ENCODE results near the gene KLK4. TPM values are rescaled to one million over a fixed set of nuclear protein-coding genes. Genes with fewer than 3 reads are reported as not detected.

The KLK4 gene
- total and polyA plus RNA-seq, 10 of the 15 experiments (the other 5 are each of a cell fraction or from before 2014, with no cell fraction given) = 0.06 to 0.31 TPM; not detected in 8

DNA sequence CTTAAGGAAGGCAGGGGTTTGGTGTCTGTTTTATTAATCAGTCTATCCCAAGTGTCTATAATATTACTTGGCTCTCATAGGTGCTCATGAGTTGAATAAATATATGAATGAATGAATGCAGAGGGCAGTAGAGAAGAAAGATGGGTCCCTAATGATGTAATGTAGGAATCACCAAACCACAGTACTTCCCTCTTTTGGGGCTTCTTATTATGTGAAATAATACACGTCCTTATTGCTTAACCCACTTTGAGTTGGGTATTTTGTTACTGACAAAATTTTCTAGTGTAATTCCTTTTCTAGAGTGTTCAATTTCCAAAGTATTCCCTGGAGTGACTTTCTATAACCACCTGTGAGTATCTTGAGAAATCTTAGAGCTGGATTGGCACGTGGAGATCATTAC is 28.4 kb upstream of the KLK4 start:
- Histone ChIP-seq H3K9ac (ENCODE audit: control insufficient read depth, insufficient read depth, low read length) (no peak overlapping the region), H3K4me2 (ENCODE audit: control insufficient read depth, insufficient read depth) (no peak overlapping the region), H3K4me3 (no peak overlapping the region), H4K20me1 (ENCODE audit: control insufficient read depth, insufficient read depth) (no peaks in the 10 kb centered on the region), H3K4me1 (ENCODE audit: control insufficient read depth, insufficient read depth, low read length) (no peaks in the 10 kb centered on the region), H3K36me3 (ENCODE audit: control insufficient read depth in 2 of 2, insufficient read depth in 2 of 2, low read length in 1 of 2) (no peaks in the 10 kb centered on the region), H3K79me2 (ENCODE audit: control insufficient read depth, insufficient read depth, low read length) (no peaks in the 10 kb centered on the region), H2AFZ (ENCODE audit: control insufficient read depth, low read depth, low read length) (no peak overlapping the region), H3K9me3 (replicated peaks; ENCODE audit: control insufficient read depth, insufficient read depth, low read length) (no peaks in the 10 kb centered on the region), H3K27me3 (replicated peaks in 1 of 2; ENCODE audit: control insufficient read depth in 2 of 2, insufficient read depth in 2 of 2, low read length in 1 of 2) (no peaks in the 10 kb centered on the region), H3K27ac (ENCODE audit: control insufficient read depth, insufficient read depth) (no peak overlapping the region)
- ATAC-seq = no peak
- intact Hi-C loops (cut with micrococcal nuclease; ENCODE audit: unreplicated experiment) (no loop called here), in situ Hi-C loops (cut with MboI) (loop anchor here (10.0 kb wide), 1 partner anchor 155 kb away; no protein-coding TSS in a partner anchor)
- POLR2A ChIA-PET = no interaction called here
- no peak for TF ChIP-seq TCF3 (IDR thresholded peaks at IDR 0.05; ENCODE audit: borderline replicate concordance, insufficient read depth, low read depth, low read length)
- no peak for TF ChIP-seq SRF (IDR thresholded peaks at IDR 0.05; ENCODE audit: low read depth in 2 of 2, low read length in 2 of 2)
- no peak for TF ChIP-seq SUPT20H (IDR thresholded peaks at IDR 0.05; ENCODE audit: borderline replicate concordance, control insufficient read depth, low read depth, low read length)
- TF ChIP-seq, protein P1, sequence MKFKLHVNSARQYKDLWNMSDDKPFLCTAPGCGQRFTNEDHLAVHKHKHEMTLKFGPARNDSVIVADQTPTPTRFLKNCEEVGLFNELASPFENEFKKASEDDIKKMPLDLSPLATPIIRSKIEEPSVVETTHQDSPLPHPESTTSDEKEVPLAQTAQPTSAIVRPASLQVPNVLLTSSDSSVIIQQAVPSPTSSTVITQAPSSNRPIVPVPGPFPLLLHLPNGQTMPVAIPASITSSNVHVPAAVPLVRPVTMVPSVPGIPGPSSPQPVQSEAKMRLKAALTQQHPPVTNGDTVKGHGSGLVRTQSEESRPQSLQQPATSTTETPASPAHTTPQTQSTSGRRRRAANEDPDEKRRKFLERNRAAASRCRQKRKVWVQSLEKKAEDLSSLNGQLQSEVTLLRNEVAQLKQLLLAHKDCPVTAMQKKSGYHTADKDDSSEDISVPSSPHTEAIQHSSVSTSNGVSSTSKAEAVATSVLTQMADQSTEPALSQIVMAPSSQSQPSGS (IDR thresholded peaks at IDR 0.05; ENCODE audit: low read length) = no peak
- TF ChIP-seq, protein P2, sequence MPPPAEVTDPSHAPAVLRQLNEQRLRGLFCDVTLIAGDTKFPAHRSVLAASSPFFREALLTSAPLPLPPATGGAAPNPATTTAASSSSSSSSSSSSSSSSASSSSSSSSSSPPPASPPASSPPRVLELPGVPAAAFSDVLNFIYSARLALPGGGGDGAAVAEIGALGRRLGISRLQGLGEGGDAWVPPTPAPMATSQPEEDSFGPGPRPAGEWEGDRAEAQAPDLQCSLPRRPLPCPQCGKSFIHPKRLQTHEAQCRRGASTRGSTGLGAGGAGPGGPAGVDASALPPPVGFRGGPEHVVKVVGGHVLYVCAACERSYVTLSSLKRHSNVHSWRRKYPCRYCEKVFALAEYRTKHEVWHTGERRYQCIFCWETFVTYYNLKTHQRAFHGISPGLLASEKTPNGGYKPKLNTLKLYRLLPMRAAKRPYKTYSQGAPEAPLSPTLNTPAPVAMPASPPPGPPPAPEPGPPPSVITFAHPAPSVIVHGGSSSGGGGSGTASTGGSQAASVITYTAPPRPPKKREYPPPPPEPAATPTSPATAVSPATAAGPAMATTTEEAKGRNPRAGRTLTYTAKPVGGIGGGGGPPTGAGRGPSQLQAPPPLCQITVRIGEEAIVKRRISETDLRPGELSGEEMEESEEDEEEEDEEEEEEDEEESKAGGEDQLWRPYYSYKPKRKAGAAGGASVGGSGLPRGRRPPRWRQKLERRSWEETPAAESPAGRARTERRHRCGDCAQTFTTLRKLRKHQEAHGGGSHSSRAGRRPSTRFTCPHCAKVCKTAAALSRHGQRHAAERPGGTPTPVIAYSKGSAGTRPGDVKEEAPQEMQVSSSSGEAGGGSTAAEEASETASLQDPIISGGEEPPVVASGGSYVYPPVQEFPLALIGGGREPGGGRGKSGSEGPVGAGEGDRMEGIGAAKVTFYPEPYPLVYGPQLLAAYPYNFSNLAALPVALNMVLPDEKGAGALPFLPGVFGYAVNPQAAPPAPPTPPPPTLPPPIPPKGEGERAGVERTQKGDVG (CRISPR knock-in tag; IDR thresholded peaks at IDR 0.05) = no peak
- no peak for TF ChIP-seq MYB (IDR thresholded peaks at IDR 0.05; ENCODE audit: borderline replicate concordance, low read depth, low read length)
- TF ChIP-seq, protein P3, sequence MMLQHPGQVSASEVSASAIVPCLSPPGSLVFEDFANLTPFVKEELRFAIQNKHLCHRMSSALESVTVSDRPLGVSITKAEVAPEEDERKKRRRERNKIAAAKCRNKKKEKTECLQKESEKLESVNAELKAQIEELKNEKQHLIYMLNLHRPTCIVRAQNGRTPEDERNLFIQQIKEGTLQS (IDR thresholded peaks at IDR 0.05; ENCODE audit: borderline replicate concordance, extremely low read depth, low read depth, low read length) = no peak
- TF ChIP-seq, protein P4, sequence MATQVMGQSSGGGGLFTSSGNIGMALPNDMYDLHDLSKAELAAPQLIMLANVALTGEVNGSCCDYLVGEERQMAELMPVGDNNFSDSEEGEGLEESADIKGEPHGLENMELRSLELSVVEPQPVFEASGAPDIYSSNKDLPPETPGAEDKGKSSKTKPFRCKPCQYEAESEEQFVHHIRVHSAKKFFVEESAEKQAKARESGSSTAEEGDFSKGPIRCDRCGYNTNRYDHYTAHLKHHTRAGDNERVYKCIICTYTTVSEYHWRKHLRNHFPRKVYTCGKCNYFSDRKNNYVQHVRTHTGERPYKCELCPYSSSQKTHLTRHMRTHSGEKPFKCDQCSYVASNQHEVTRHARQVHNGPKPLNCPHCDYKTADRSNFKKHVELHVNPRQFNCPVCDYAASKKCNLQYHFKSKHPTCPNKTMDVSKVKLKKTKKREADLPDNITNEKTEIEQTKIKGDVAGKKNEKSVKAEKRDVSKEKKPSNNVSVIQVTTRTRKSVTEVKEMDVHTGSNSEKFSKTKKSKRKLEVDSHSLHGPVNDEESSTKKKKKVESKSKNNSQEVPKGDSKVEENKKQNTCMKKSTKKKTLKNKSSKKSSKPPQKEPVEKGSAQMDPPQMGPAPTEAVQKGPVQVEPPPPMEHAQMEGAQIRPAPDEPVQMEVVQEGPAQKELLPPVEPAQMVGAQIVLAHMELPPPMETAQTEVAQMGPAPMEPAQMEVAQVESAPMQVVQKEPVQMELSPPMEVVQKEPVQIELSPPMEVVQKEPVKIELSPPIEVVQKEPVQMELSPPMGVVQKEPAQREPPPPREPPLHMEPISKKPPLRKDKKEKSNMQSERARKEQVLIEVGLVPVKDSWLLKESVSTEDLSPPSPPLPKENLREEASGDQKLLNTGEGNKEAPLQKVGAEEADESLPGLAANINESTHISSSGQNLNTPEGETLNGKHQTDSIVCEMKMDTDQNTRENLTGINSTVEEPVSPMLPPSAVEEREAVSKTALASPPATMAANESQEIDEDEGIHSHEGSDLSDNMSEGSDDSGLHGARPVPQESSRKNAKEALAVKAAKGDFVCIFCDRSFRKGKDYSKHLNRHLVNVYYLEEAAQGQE (IDR thresholded peaks at IDR 0.05; ENCODE audit: low read depth, low read length) = no peak
- no peak for TF ChIP-seq MTA2 (IDR thresholded peaks at IDR 0.05; ENCODE audit: low read depth)
- no peak for TF ChIP-seq EP300 (IDR thresholded peaks at IDR 0.05; ENCODE audit: borderline replicate concordance in 1 of 2, control insufficient read depth in 1 of 2, low read depth in 2 of 2, low read length in 2 of 2)
- no peak for TF ChIP-seq MYC (IDR thresholded peaks at IDR 0.05; ENCODE audit: insufficient read depth, insufficient read length, insufficient replicate concordance, low read length, severe bottlenecking)
- no peak for TF ChIP-seq KAT2A (conservative IDR thresholded peaks at IDR 0.05; ENCODE audit: control insufficient read depth, low read depth, low read length)
- TF ChIP-seq, protein P5, sequence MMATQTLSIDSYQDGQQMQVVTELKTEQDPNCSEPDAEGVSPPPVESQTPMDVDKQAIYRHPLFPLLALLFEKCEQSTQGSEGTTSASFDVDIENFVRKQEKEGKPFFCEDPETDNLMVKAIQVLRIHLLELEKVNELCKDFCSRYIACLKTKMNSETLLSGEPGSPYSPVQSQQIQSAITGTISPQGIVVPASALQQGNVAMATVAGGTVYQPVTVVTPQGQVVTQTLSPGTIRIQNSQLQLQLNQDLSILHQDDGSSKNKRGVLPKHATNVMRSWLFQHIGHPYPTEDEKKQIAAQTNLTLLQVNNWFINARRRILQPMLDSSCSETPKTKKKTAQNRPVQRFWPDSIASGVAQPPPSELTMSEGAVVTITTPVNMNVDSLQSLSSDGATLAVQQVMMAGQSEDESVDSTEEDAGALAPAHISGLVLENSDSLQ (IDR thresholded peaks at IDR 0.05) = no peak
- CTCF ChIA-PET = no interaction called here
- no peak for DNase-seq (ENCODE audit: low read depth, low spot score)
- no peak for FAIRE-seq
- SMC1A ChIA-PET (ENCODE audit: uncharacterized antibody, unreplicated experiment) = no interaction called here
- BruUV-seq (replicated peaks) = no TSS peak
- RAD21 ChIA-PET (ENCODE audit: unreplicated experiment) = no interaction called here
- 0% methylated on average over 2 of the region's 2 CpGs for whole genome bisulfite sequencing (ENCODE audit: insufficient coverage, insufficient replicate concordance, low lambda C conversion rate, missing lambda C conversion rate)

All from GM12878 (cell line).